Left lung (tissue), 10 donors: ENCODE results near the gene ADGRG4. TPM values are rescaled to one million over a fixed set of nuclear protein-coding genes. Genes with fewer than 3 reads are reported as not detected.

ENCODE experiments used
- ATAC-seq: fragments of 200-7000 bp; cut with Tn5 transposase; one replicate; pipeline ENCODE4 v1.9.1; 2020; ENCODE audit warnings: moderate library complexity
- DNase-seq, 4 donors: peaks; one replicate each; pipeline ENCODE4 v3.0.0-alpha.2; 2013 to 2020
- H3K27ac ChIP-seq, 2 donors: fragments of 200-600 bp; sonication (generic) in 1 of 2; one replicate each; pipeline versions ENCODE4 v1.5.0 to v1.8.0; 2020 to 2021
- H3K27me3 ChIP-seq, 2 donors: fragments of 200-600 bp; sonication (generic) in 1 of 2; one replicate each; pipeline versions ENCODE4 v1.5.0 to v1.8.0; 2020 to 2021
- H3K36me3 ChIP-seq, 2 donors: fragments of 200-600 bp; sonication (generic) in 1 of 2; one replicate each; pipeline versions ENCODE4 v1.5.0 to v1.8.0; 2020 to 2021
- H3K4me1 ChIP-seq, 2 donors: fragments of 200-600 bp; one replicate each; pipeline ENCODE4 v1.8.0; 2021
- H3K4me3 ChIP-seq, 2 donors: fragments of 200-600 bp; sonication (generic) in 1 of 2; one replicate each; pipeline versions ENCODE4 v1.5.0 to v1.8.0; 2020 to 2021; ENCODE audit warnings: mild to moderate bottlenecking in 1 of 2
- H3K9me3 ChIP-seq, 2 donors: fragments of 200-600 bp; sonication (generic) in 1 of 2; one replicate each; pipeline versions ENCODE4 v1.5.0 to v1.8.0; 2020 to 2021
- CTCF ChIP-seq, 2 donors: fragments of 200-600 bp; sonication (generic) in 1 of 2; IDR thresholded peaks; one replicate each; pipeline versions ENCODE4 v1.5.0 to v1.8.0; 2021; ENCODE audit warnings: antibody characterized with exemption in 2 of 2
- intact Hi-C, 2 donors: fragments of 100-400 bp; cut with DNase I; formaldehyde crosslinking; loops; one replicate each; pipeline versions ENCODE4 v1.11.2 to v1.14.2; 2022
- polyA plus RNA-seq, 6 donors: library from polyadenylated mRNA; unstranded; fragments of 120-200 nt; gene quantifications; one replicate each; pipeline ENCODE4 v1.2.1, GENCODE V29; 2013; ENCODE audit not compliant: insufficient read length in 6 of 6
- total RNA-seq, 2 donors: library from RNA; stranded (reverse); fragmentation: NEBNext Ultra II Directional; extraction: Animal tissue kit (Norgen Biotek cat#: 25700); gene quantifications; one replicate each; pipeline ENCODE4 v1.2.1, GENCODE V29; 2021
- donor health status: DM: no; HTN: yes; CAD: no.
- donor health status: DM: no; HTN: no; CAD: no.

ADGRG4 gene
- total and polyA plus RNA-seq, 8 donors, result 0.03 TPM; not detected in 7

GRCh38 chrX:136452614-136453013 is 151.9 kb downstream of the ADGRG4 start:
- Histone ChIP-seq H3K4me3 (no peak overlapping the region), H3K27ac (no peak overlapping the region), H3K9me3 (no peaks in the 10 kb centered on the region), H3K27me3 (no peaks in the 10 kb centered on the region), H3K36me3 (no peaks in the 10 kb centered on the region), H3K4me1 (no peaks in the 10 kb centered on the region)
- DNase-seq (no peak), ATAC-seq (no peak)
- intact Hi-C loops, result no loop called here
- no peak for TF ChIP-seq CTCF (IDR thresholded peaks at IDR 0.05)

GRCh38 chrX:136453114-136453513 is 152.4 kb downstream of the ADGRG4 start:
- H3K4me1 ChIP-seq, result no peaks in the 10 kb centered on the region
- intact Hi-C loops, result no loop called here
- no peak for DNase-seq
- H3K27ac ChIP-seq, result no peak overlapping the region
- H3K36me3 ChIP-seq, result no peaks in the 10 kb centered on the region
- no peaks in the 10 kb centered on the region for H3K9me3 ChIP-seq
- H3K27me3 ChIP-seq, result no peaks in the 10 kb centered on the region
- no peak for TF ChIP-seq CTCF (IDR thresholded peaks at IDR 0.05)
- H3K4me3 ChIP-seq, result no peak overlapping the region
- no peak for ATAC-seq

GRCh38 chrX:136453771-136454170 is 153.0 kb downstream of the ADGRG4 start:
- no peak for DNase-seq
- Histone ChIP-seq H3K4me1 (no peaks in the 10 kb centered on the region), H3K36me3 (no peaks in the 10 kb centered on the region), H3K4me3 (no peak overlapping the region), H3K9me3 (no peaks in the 10 kb centered on the region), H3K27ac (no peak overlapping the region), H3K27me3 (no peaks in the 10 kb centered on the region)
- ATAC-seq, result no peak
- intact Hi-C loops, result no loop called here
- TF ChIP-seq CTCF (IDR thresholded peaks at IDR 0.05), result no peak

- intact Hi-C loops, result no loop called here
- Histone ChIP-seq H3K4me3 (no peak overlapping the region), H3K9me3 (no peaks in the 10 kb centered on the region), H3K27ac (no peak overlapping the region), H3K4me1 (no peaks in the 10 kb centered on the region), H3K27me3 (no peaks in the 10 kb centered on the region), H3K36me3 (no peaks in the 10 kb centered on the region)
- DNase-seq, result no peak
- TF ChIP-seq CTCF (IDR thresholded peaks at IDR 0.05), result no peak
- ATAC-seq, result no peak
Observed at GRCh38 chrX:136456133-136456532, 155.4 kb downstream of the ADGRG4 start.

- intact Hi-C loops, result no loop called here
- H3K4me1 ChIP-seq, result no peaks in the 10 kb centered on the region
- ATAC-seq, result no peak
- TF ChIP-seq CTCF (IDR thresholded peaks at IDR 0.05), result no peak
- DNase-seq, result no peak
- no peaks in the 10 kb centered on the region for H3K36me3 ChIP-seq
- H3K9me3 ChIP-seq, result no peaks in the 10 kb centered on the region
- H3K27ac ChIP-seq, result no peak overlapping the region
- H3K4me3 ChIP-seq, result no peak overlapping the region
- H3K27me3 ChIP-seq, result no peaks in the 10 kb centered on the region
Observed at GRCh38 chrX:136457303-136457917, 156.6 kb downstream of the ADGRG4 start.
